Measurements from ENCODE around the gene FGF7. TPM values are rescaled to one million over a fixed set of nuclear protein-coding genes. Genes with fewer than 3 reads are reported as not detected.

FGF7 gene
- total RNA-seq, 1 experiment from 2014 or later: 0.15 TPM

GRCh38 chr15:49466119-49466518 is 43.1 kb downstream of the FGF7 start:
- no peaks in the 10 kb centered on the region for H3K4me1 Mint-ChIP-seq
- ChIA-PET POLR2A (no interaction called here), CTCF (no interaction called here)
- ATAC-seq: no peak
- no peak for DNase-seq (ENCODE audit: low spot score)
- H3K36me3 Mint-ChIP-seq: no peaks in the 10 kb centered on the region
- H3K27ac Mint-ChIP-seq: no peak overlapping the region
- no peak overlapping the region for H3K4me3 Mint-ChIP-seq
- TF ChIP-seq, protein P1, sequence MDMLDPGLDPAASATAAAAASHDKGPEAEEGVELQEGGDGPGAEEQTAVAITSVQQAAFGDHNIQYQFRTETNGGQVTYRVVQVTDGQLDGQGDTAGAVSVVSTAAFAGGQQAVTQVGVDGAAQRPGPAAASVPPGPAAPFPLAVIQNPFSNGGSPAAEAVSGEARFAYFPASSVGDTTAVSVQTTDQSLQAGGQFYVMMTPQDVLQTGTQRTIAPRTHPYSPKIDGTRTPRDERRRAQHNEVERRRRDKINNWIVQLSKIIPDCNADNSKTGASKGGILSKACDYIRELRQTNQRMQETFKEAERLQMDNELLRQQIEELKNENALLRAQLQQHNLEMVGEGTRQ (CRISPR knock-in tag; IDR thresholded peaks at IDR 0.05): no peak
- TF ChIP-seq, protein P2, sequence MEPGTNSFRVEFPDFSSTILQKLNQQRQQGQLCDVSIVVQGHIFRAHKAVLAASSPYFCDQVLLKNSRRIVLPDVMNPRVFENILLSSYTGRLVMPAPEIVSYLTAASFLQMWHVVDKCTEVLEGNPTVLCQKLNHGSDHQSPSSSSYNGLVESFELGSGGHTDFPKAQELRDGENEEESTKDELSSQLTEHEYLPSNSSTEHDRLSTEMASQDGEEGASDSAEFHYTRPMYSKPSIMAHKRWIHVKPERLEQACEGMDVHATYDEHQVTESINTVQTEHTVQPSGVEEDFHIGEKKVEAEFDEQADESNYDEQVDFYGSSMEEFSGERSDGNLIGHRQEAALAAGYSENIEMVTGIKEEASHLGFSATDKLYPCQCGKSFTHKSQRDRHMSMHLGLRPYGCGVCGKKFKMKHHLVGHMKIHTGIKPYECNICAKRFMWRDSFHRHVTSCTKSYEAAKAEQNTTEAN (CRISPR knock-in tag; IDR thresholded peaks at IDR 0.05): no peak
- no peak for TF ChIP-seq JAZF1 (CRISPR knock-in tag; IDR thresholded peaks at IDR 0.05)
- no peak for TF ChIP-seq ZNF423 (CRISPR knock-in tag; IDR thresholded peaks at IDR 0.05)
- TF ChIP-seq PREB (CRISPR knock-in tag; IDR thresholded peaks at IDR 0.05; ENCODE audit: borderline replicate concordance): no peak
- TF ChIP-seq OVOL2 (CRISPR knock-in tag; IDR thresholded peaks at IDR 0.05; ENCODE audit: borderline replicate concordance): no peak
- TF ChIP-seq, protein P3, sequence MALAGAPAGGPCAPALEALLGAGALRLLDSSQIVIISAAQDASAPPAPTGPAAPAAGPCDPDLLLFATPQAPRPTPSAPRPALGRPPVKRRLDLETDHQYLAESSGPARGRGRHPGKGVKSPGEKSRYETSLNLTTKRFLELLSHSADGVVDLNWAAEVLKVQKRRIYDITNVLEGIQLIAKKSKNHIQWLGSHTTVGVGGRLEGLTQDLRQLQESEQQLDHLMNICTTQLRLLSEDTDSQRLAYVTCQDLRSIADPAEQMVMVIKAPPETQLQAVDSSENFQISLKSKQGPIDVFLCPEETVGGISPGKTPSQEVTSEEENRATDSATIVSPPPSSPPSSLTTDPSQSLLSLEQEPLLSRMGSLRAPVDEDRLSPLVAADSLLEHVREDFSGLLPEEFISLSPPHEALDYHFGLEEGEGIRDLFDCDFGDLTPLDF (CRISPR knock-in tag; IDR thresholded peaks at IDR 0.05): no peak
- no peak for TF ChIP-seq MYBL2 (CRISPR knock-in tag; IDR thresholded peaks at IDR 0.05)
- TF ChIP-seq ZBTB21 (CRISPR knock-in tag; IDR thresholded peaks at IDR 0.05; ENCODE audit: borderline replicate concordance): no peak
- no peak for TF ChIP-seq ZNF671 (CRISPR knock-in tag; IDR thresholded peaks at IDR 0.05)
- TF ChIP-seq SMAD3 (CRISPR knock-in tag; IDR thresholded peaks at IDR 0.05; ENCODE audit: borderline replicate concordance): no peak
- TF ChIP-seq EMX1 (CRISPR knock-in tag; IDR thresholded peaks at IDR 0.05): no peak
- no peak for TF ChIP-seq CREM (CRISPR knock-in tag; IDR thresholded peaks at IDR 0.05)
- TF ChIP-seq CBFB (CRISPR knock-in tag; IDR thresholded peaks at IDR 0.05; ENCODE audit: low read depth): no peak
- TF ChIP-seq, protein P4, sequence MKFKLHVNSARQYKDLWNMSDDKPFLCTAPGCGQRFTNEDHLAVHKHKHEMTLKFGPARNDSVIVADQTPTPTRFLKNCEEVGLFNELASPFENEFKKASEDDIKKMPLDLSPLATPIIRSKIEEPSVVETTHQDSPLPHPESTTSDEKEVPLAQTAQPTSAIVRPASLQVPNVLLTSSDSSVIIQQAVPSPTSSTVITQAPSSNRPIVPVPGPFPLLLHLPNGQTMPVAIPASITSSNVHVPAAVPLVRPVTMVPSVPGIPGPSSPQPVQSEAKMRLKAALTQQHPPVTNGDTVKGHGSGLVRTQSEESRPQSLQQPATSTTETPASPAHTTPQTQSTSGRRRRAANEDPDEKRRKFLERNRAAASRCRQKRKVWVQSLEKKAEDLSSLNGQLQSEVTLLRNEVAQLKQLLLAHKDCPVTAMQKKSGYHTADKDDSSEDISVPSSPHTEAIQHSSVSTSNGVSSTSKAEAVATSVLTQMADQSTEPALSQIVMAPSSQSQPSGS (CRISPR knock-in tag; IDR thresholded peaks at IDR 0.05; ENCODE audit: borderline replicate concordance, low read depth): no peak
- TF ChIP-seq ZNF396 (CRISPR knock-in tag; IDR thresholded peaks at IDR 0.05; ENCODE audit: borderline replicate concordance): no peak
- no peak for TF ChIP-seq NR3C1 (CRISPR knock-in tag; conservative IDR thresholded peaks at IDR 0.05; ENCODE audit: low read depth)
- no peaks in the 10 kb centered on the region for H3K9me3 Mint-ChIP-seq
- H3K27me3 Mint-ChIP-seq (ENCODE audit: low read depth): no peaks in the 10 kb centered on the region

DNA sequence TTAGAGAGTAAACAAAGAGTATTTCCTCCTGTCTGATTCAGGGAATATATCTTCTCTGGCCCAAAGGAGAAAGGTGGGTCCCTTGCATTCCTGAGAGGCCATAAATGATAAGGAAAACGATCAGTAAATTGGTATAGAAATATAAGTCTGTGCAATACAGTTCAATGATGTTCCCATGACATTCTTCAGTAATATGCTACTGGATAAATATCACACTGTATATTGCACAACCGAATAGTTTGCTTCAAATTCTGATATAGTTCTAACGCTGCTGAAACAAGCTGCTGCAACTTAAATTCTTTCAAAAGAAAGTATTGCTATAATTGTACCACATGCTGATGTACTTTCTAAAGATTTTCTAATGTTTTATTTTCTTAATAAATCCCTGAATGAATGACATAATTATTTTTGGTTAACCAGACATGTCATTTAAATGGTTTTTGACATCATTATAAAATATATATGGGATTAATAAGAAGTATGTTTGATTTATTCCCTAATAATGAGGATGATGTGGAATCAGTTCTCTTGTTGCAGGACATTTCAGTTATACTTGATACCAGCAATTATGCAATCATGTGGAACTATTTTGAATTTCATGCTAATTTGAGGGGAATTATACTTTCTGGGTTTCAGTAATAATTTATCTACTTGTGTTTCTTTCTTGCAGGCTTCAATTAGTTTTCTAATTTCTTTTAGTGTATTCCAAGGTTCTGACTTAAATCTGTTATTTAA is 44.9 kb downstream of the FGF7 start:
- no peak overlapping the region for H3K27ac Mint-ChIP-seq
- H3K27me3 Mint-ChIP-seq (ENCODE audit: low read depth): no peaks in the 10 kb centered on the region
- DNase-seq (ENCODE audit: low spot score): no peak
- no peaks in the 10 kb centered on the region for H3K9me3 Mint-ChIP-seq
- H3K4me1 Mint-ChIP-seq: no peaks in the 10 kb centered on the region
- no peaks in the 10 kb centered on the region for H3K36me3 Mint-ChIP-seq
- ATAC-seq: no peak
- POLR2A ChIA-PET: no interaction called here
- CTCF ChIA-PET: no interaction called here
- no peak overlapping the region for H3K4me3 Mint-ChIP-seq
- TF ChIP-seq RELA (CRISPR knock-in tag; IDR thresholded peaks at IDR 0.05; ENCODE audit: borderline replicate concordance): no peak
- TF ChIP-seq ZNF671 (CRISPR knock-in tag; IDR thresholded peaks at IDR 0.05): no peak
- TF ChIP-seq, protein P5, sequence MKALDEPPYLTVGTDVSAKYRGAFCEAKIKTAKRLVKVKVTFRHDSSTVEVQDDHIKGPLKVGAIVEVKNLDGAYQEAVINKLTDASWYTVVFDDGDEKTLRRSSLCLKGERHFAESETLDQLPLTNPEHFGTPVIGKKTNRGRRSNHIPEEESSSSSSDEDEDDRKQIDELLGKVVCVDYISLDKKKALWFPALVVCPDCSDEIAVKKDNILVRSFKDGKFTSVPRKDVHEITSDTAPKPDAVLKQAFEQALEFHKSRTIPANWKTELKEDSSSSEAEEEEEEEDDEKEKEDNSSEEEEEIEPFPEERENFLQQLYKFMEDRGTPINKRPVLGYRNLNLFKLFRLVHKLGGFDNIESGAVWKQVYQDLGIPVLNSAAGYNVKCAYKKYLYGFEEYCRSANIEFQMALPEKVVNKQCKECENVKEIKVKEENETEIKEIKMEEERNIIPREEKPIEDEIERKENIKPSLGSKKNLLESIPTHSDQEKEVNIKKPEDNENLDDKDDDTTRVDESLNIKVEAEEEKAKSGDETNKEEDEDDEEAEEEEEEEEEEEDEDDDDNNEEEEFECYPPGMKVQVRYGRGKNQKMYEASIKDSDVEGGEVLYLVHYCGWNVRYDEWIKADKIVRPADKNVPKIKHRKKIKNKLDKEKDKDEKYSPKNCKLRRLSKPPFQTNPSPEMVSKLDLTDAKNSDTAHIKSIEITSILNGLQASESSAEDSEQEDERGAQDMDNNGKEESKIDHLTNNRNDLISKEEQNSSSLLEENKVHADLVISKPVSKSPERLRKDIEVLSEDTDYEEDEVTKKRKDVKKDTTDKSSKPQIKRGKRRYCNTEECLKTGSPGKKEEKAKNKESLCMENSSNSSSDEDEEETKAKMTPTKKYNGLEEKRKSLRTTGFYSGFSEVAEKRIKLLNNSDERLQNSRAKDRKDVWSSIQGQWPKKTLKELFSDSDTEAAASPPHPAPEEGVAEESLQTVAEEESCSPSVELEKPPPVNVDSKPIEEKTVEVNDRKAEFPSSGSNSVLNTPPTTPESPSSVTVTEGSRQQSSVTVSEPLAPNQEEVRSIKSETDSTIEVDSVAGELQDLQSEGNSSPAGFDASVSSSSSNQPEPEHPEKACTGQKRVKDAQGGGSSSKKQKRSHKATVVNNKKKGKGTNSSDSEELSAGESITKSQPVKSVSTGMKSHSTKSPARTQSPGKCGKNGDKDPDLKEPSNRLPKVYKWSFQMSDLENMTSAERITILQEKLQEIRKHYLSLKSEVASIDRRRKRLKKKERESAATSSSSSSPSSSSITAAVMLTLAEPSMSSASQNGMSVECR (CRISPR knock-in tag; IDR thresholded peaks at IDR 0.05; ENCODE audit: borderline replicate concordance): no peak
- TF ChIP-seq AR (CRISPR knock-in tag; IDR thresholded peaks at IDR 0.05): no peak

Measured in WTC11 (cell line).